Measurements from ENCODE around the gene ULK3. TPM values are rescaled to one million over a fixed set of nuclear protein-coding genes. Genes with fewer than 3 reads are reported as not detected.

The ULK3 gene
- total RNA-seq, 1 donor from 2014 or later: 46.5 TPM

GRCh38 chr15:74850393-74850792 lies 7.4 kb upstream of the ULK3 start:
- Mint-ChIP-seq H3K4me3 (ENCODE audit: unreplicated experiment) (no peak overlapping the region), H3K27ac (ENCODE audit: unreplicated experiment) (no peak overlapping the region), H3K4me1 (ENCODE audit: low read depth, unreplicated experiment) (peaks cover 3% of the 10 kb centered on the region), H3K27me3 (ENCODE audit: unreplicated experiment) (peaks cover 8% of the 10 kb centered on the region), H3K36me3 (ENCODE audit: unreplicated experiment) (no peaks in the 10 kb centered on the region), H3K9me3 (ENCODE audit: unreplicated experiment) (peaks cover 1% of the 10 kb centered on the region)
- no peak for DNase-seq
- no peak for TF ChIP-seq CTCF (IDR thresholded peaks at IDR 0.05; ENCODE audit: partially characterized antibody, unreplicated experiment)

DNA sequence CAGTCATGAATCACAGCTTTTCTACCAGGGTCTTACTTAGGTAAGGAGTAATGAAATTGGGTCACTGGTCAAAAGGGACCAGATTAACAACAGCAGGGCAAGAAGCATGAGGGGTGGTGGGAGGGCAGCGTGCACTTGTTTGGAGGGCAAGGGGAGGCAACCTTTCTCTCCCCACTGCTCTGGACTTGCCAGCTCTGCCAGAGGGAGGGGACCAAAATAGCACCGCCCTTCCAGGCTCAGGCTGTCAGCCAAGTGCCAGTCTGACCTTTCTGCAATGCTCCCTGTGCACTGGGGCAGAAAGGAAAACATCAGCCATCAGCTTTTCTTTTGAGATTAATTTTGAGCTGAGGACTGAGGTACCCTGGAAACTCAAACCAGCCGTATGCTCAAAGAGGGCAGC lies 4.5 kb upstream of the ULK3 start:
- H3K4me1 Mint-ChIP-seq (ENCODE audit: low read depth, unreplicated experiment): peaks cover 3% of the 10 kb centered on the region
- H3K4me3 Mint-ChIP-seq (ENCODE audit: unreplicated experiment): no peak overlapping the region
- H3K27ac Mint-ChIP-seq (ENCODE audit: unreplicated experiment): peak overlapping the region; percentile 38
- TF ChIP-seq CTCF (IDR thresholded peaks at IDR 0.05; ENCODE audit: partially characterized antibody, unreplicated experiment): no peak
- peaks cover 3% of the 10 kb centered on the region for H3K9me3 Mint-ChIP-seq (ENCODE audit: unreplicated experiment)
- H3K36me3 Mint-ChIP-seq (ENCODE audit: unreplicated experiment): no peaks in the 10 kb centered on the region
- DNase-seq: no peak
- peaks cover 6% of the 10 kb centered on the region for H3K27me3 Mint-ChIP-seq (ENCODE audit: unreplicated experiment)

- Mint-ChIP-seq H3K9me3 (ENCODE audit: unreplicated experiment) (peaks cover 6% of the 10 kb centered on the region), H3K27ac (ENCODE audit: unreplicated experiment) (no peak overlapping the region), H3K4me1 (ENCODE audit: low read depth, unreplicated experiment) (peaks cover 7% of the 10 kb centered on the region), H3K4me3 (ENCODE audit: unreplicated experiment) (no peak overlapping the region), H3K36me3 (ENCODE audit: unreplicated experiment) (no peaks in the 10 kb centered on the region), H3K27me3 (ENCODE audit: unreplicated experiment) (peaks cover 12% of the 10 kb centered on the region)
- no peak for TF ChIP-seq CTCF (IDR thresholded peaks at IDR 0.05; ENCODE audit: partially characterized antibody, unreplicated experiment)
- no peak for DNase-seq
These were observed 2.6 kb upstream of the ULK3 start for GRCh38 chr15:74845581-74845980.

DNA sequence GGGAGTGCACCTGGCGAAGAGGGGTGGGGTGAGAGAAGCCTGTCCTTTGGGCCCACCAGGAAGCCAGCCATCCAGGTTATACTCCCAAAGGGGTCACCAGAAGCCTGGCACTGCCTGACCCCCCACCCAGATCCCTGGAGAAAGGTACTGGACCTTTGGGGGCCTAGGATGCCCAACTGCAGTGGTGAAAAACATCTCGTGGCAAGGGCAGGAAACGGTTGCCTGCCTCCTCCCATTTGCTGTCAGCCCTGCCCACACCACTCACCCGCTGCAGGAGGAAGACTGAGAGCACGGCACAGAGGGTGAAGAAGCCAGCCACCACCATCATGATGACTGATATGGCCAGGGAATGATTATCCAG lies 2.2 kb upstream of the ULK3 start:
- Mint-ChIP-seq H3K27ac (ENCODE audit: unreplicated experiment) (no peak overlapping the region), H3K9me3 (ENCODE audit: unreplicated experiment) (peaks cover 6% of the 10 kb centered on the region), H3K4me3 (ENCODE audit: unreplicated experiment) (no peak overlapping the region), H3K4me1 (ENCODE audit: low read depth, unreplicated experiment) (peaks cover 7% of the 10 kb centered on the region), H3K36me3 (ENCODE audit: unreplicated experiment) (no peaks in the 10 kb centered on the region), H3K27me3 (ENCODE audit: unreplicated experiment) (peaks cover 12% of the 10 kb centered on the region)
- TF ChIP-seq CTCF (IDR thresholded peaks at IDR 0.05; ENCODE audit: partially characterized antibody, unreplicated experiment): no peak
- no peak for DNase-seq

- H3K9me3 Mint-ChIP-seq (ENCODE audit: unreplicated experiment): peaks cover 6% of the 10 kb centered on the region
- no peak for TF ChIP-seq CTCF (IDR thresholded peaks at IDR 0.05; ENCODE audit: partially characterized antibody, unreplicated experiment)
- H3K4me1 Mint-ChIP-seq (ENCODE audit: low read depth, unreplicated experiment): peaks cover 7% of the 10 kb centered on the region
- H3K36me3 Mint-ChIP-seq (ENCODE audit: unreplicated experiment): no peaks in the 10 kb centered on the region
- no peak for DNase-seq
- H3K4me3 Mint-ChIP-seq (ENCODE audit: unreplicated experiment): no peak overlapping the region
- H3K27ac Mint-ChIP-seq (ENCODE audit: unreplicated experiment): peak overlapping the region; percentile 28
- H3K27me3 Mint-ChIP-seq (ENCODE audit: unreplicated experiment): peaks cover 12% of the 10 kb centered on the region
These were observed 1.6 kb upstream of the ULK3 start for GRCh38 chr15:74844319-74845207.
